H9 (cell line): ENCODE data around the gene HYAL2. TPM values are rescaled to one million over a fixed set of nuclear protein-coding genes. Genes with fewer than 3 reads are reported as not detected.

Experiments used
- DNase-seq: peaks from one replicate; pipeline ENCODE4 v3.0.0-alpha.2; 2017
- H2AFZ ChIP-seq: one replicate; pipeline ENCODE4 v1.6.1; 2013; ENCODE audit warnings: mild to moderate bottlenecking, low read length, control low read depth, moderate library complexity
- H2AK5ac ChIP-seq: 2 replicates; pipeline ENCODE4 v1.6.1; 2013; ENCODE audit warnings: low read length, control low read depth, mixed read lengths; ENCODE audit not compliant: insufficient read length
- H2BK120ac ChIP-seq: one replicate; pipeline ENCODE4 v1.6.1; 2013; ENCODE audit warnings: low read depth, mild to moderate bottlenecking, low read length, control low read depth, inconsistent platforms; ENCODE audit not compliant: poor library complexity, severe bottlenecking
- H2BK12ac ChIP-seq: 2 replicates; pipeline ENCODE4 v1.6.1; 2013; ENCODE audit warnings: low read length, control low read depth, mixed read lengths, low read depth; ENCODE audit not compliant: insufficient read length
- H2BK15ac ChIP-seq: 2 replicates; pipeline ENCODE4 v1.6.1; 2013; ENCODE audit warnings: low read depth, low read length, control low read depth
- H2BK20ac ChIP-seq: one replicate; pipeline ENCODE4 v1.6.1; 2013; ENCODE audit warnings: low read depth, mild to moderate bottlenecking, low read length, control low read depth, inconsistent platforms; ENCODE audit not compliant: poor library complexity, severe bottlenecking
- H2BK5ac ChIP-seq: 2 replicates; pipeline ENCODE4 v1.6.1; 2013; ENCODE audit warnings: low read length, control low read depth, mixed read lengths; ENCODE audit not compliant: insufficient read length
- H3K14ac ChIP-seq: 2 replicates; pipeline ENCODE4 v1.6.1; 2013; ENCODE audit warnings: low read length, control low read depth; ENCODE audit not compliant: insufficient read depth
- H3K18ac ChIP-seq: 2 replicates; pipeline ENCODE4 v1.6.1; 2013; ENCODE audit warnings: low read depth, mild to moderate bottlenecking, mixed read lengths, low read length, control low read depth; ENCODE audit not compliant: insufficient read length
- H3K23ac ChIP-seq: 2 replicates; pipeline ENCODE4 v1.6.1; 2013; ENCODE audit warnings: low read length, control low read depth, mixed read lengths, low read depth; ENCODE audit not compliant: insufficient read length
- H3K23me2 ChIP-seq: 2 replicates; pipeline ENCODE4 v1.6.1; 2013; ENCODE audit warnings: low read depth, mild to moderate bottlenecking, mixed read lengths, low read length, control low read depth; ENCODE audit not compliant: insufficient read length, poor library complexity, severe bottlenecking
- H3K27ac ChIP-seq: 2 replicates; pipeline ENCODE4 v1.5.1; 2013; ENCODE audit warnings: low read length, control low read depth, mixed read lengths, low read depth; ENCODE audit not compliant: insufficient read length
- H3K27me3 ChIP-seq: 2 replicates; pipeline ENCODE4 v1.6.1; 2013; ENCODE audit warnings: low read length, control low read depth, inconsistent platforms; ENCODE audit not compliant: insufficient read depth
- H3K4ac ChIP-seq: 2 replicates; pipeline ENCODE4 v1.6.1; 2013; ENCODE audit warnings: low read depth, mild to moderate bottlenecking, control low read depth, inconsistent platforms, low read length, moderate library complexity
- H3K4me1 ChIP-seq: 2 replicates; pipeline ENCODE4 v1.6.1; 2013; ENCODE audit warnings: low read length, control low read depth, inconsistent platforms; ENCODE audit not compliant: insufficient read depth
- H3K4me2 ChIP-seq: 2 replicates; pipeline ENCODE4 v1.6.1; 2013; ENCODE audit warnings: low read length, control low read depth, mixed read lengths; ENCODE audit not compliant: insufficient read length, insufficient read depth
- H3K56ac ChIP-seq: 2 replicates; pipeline ENCODE4 v1.6.1; 2013; ENCODE audit warnings: low read depth, mild to moderate bottlenecking, mixed read lengths, low read length, control low read depth; ENCODE audit not compliant: insufficient read length
- H3K79me1 ChIP-seq: 2 replicates; pipeline ENCODE4 v1.6.1; 2013; ENCODE audit warnings: low read depth, mild to moderate bottlenecking, moderate library complexity, low read length, control low read depth, inconsistent platforms; ENCODE audit not compliant: insufficient read depth, poor library complexity, severe bottlenecking
- H3K79me2 ChIP-seq: 2 replicates; pipeline ENCODE4 v1.6.1; 2013; ENCODE audit warnings: low read length, control low read depth, inconsistent platforms; ENCODE audit not compliant: insufficient read depth
- H3K9ac ChIP-seq: 2 replicates; pipeline ENCODE4 v1.6.1; 2013; ENCODE audit warnings: low read length, control low read depth, mixed read lengths; ENCODE audit not compliant: insufficient read length; ENCODE audit errors: extremely low read depth
- H3K9me3 ChIP-seq: one replicate; pipeline ENCODE4 v1.6.1; 2013; ENCODE audit warnings: low read depth, low read length, inconsistent platforms; ENCODE audit not compliant: control insufficient read depth
- H3T11ph ChIP-seq: one replicate; pipeline ENCODE4 v1.6.1; 2013; ENCODE audit warnings: mild to moderate bottlenecking, low read length, control low read depth, inconsistent platforms
- H4K20me1 ChIP-seq: one replicate; pipeline ENCODE4 v1.6.1; 2013; ENCODE audit not compliant: control insufficient read depth, insufficient read length, insufficient read depth
- H4K5ac ChIP-seq: 2 replicates; pipeline ENCODE4 v1.6.1; 2013; ENCODE audit warnings: low read depth, mild to moderate bottlenecking, mixed read lengths, low read length, control low read depth; ENCODE audit not compliant: insufficient read length
- H4K8ac ChIP-seq: replicated peaks from 2 replicates; pipeline ENCODE4 v1.6.1; 2013; ENCODE audit warnings: low read length, control low read depth, mixed read lengths, low read depth; ENCODE audit not compliant: insufficient read length
- H4K91ac ChIP-seq: 2 replicates; pipeline ENCODE4 v1.6.1; 2013; ENCODE audit warnings: low read depth, mild to moderate bottlenecking, moderate library complexity, mixed read lengths, low read length, control low read depth; ENCODE audit not compliant: insufficient read length
- H3K27ac Mint-ChIP-seq, 3 experiments: 2 replicates in 2 of 3; 3 replicates in 1 of 3; pipeline ENCODE4 v1.8.0; 2020 to 2021; ENCODE audit warnings: mixed read lengths in 3 of 3, mild to moderate bottlenecking in 1 of 3, moderate library complexity in 1 of 3
- H3K27me3 Mint-ChIP-seq: 2 replicates; pipeline ENCODE4 v1.8.0; 2021; ENCODE audit warnings: low read depth, mild to moderate bottlenecking, moderate library complexity, mixed read lengths
- H3K36me3 Mint-ChIP-seq, 3 experiments: 2 replicates in 2 of 3; 3 replicates in 1 of 3; pipeline ENCODE4 v1.8.0; 2020 to 2021; ENCODE audit warnings: low read depth in 3 of 3, mixed read lengths in 3 of 3; ENCODE audit not compliant: insufficient read depth in 1 of 3
- H3K4me1 Mint-ChIP-seq, 2 experiments: 2 replicates each; pipeline ENCODE4 v1.8.0; 2020; ENCODE audit warnings: mixed read lengths in 2 of 2
- H3K4me3 Mint-ChIP-seq, 2 experiments: 2 replicates in 1 of 2; 3 replicates in 1 of 2; pipeline ENCODE4 v1.8.0; 2020 to 2021; ENCODE audit warnings: mild to moderate bottlenecking in 2 of 2, mixed read lengths in 2 of 2, moderate library complexity in 1 of 2
- H3K9me3 Mint-ChIP-seq, 2 experiments: 2 replicates in 1 of 2; 3 replicates in 1 of 2; pipeline ENCODE4 v1.8.0; 2020; ENCODE audit warnings: mild to moderate bottlenecking in 2 of 2, mixed read lengths in 2 of 2, moderate library complexity in 1 of 2
- total RNA-seq: library from RNA; stranded (reverse); gene quantifications from 2 replicates; pipeline ENCODE4 v1.2.1, GENCODE V29; 2021
- TF ChIP-seq, protein P1 (sequence below): fragments of 200-600 bp; sonication (generic); conservative IDR thresholded peaks from 3 replicates; pipeline ENCODE4 v1.8.0; 2021; ENCODE audit warnings: antibody characterized with exemption, mild to moderate bottlenecking

Gene HYAL2
- total RNA-seq, 1 experiment from 2014 or later = 51.9 TPM

DNA sequence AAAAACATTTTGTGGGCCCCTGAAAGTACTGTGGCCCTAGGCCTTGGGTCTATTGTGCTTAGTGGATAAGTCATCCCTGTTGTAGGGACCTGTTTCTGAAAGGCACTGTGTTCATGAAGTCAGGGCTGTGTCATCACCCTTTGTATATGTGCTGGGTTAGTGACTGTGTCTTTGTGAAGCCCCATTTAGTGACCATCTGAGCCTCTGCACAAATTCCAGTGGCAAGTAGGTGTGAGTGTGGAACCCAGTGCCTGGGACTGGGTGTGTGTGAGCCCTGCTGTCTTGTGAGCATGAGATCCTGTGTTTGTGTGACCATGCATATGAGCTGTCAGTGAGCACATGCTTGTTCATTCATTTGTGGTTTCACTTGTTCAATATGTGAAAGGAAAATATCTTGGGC lies 17.9 kb downstream of the HYAL2 start:
- H3K14ac ChIP-seq = no peak overlapping the region
- no peak for DNase-seq
- Mint-ChIP-seq H3K27ac (no peak overlapping the region), H3K9me3 (peaks cover 30 to 36% of the 10 kb centered on the region in 2 experiments), H3K36me3 (peaks cover 2 to 9% (median 3%) of the 10 kb centered on the region in 3 experiments), H3K4me1 (peaks cover 19 to 22% of the 10 kb centered on the region in 2 experiments), H3K4me3 (no peak overlapping the region), H3K27me3 (peaks cover 6% of the 10 kb centered on the region)
- no peak overlapping the region for H2BK20ac ChIP-seq
- H4K5ac ChIP-seq = no peak overlapping the region
- no peak overlapping the region for H3K18ac ChIP-seq
- no peak overlapping the region for H3T11ph ChIP-seq
- H2BK15ac ChIP-seq = 0 out of 2 replicates have a peak overlapping the region, but pooled peaks have one; percentile 1
- H2AFZ ChIP-seq = no peak overlapping the region
- no peaks in the 10 kb centered on the region for H4K20me1 ChIP-seq
- TF ChIP-seq, protein P1, sequence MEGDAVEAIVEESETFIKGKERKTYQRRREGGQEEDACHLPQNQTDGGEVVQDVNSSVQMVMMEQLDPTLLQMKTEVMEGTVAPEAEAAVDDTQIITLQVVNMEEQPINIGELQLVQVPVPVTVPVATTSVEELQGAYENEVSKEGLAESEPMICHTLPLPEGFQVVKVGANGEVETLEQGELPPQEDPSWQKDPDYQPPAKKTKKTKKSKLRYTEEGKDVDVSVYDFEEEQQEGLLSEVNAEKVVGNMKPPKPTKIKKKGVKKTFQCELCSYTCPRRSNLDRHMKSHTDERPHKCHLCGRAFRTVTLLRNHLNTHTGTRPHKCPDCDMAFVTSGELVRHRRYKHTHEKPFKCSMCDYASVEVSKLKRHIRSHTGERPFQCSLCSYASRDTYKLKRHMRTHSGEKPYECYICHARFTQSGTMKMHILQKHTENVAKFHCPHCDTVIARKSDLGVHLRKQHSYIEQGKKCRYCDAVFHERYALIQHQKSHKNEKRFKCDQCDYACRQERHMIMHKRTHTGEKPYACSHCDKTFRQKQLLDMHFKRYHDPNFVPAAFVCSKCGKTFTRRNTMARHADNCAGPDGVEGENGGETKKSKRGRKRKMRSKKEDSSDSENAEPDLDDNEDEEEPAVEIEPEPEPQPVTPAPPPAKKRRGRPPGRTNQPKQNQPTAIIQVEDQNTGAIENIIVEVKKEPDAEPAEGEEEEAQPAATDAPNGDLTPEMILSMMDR = no peak
- no peak overlapping the region for H3K56ac ChIP-seq
- no peaks in the 10 kb centered on the region for H3K79me2 ChIP-seq
- no peaks in the 10 kb centered on the region for H3K23me2 ChIP-seq
- H3K9ac ChIP-seq = no peak overlapping the region
- H2BK12ac ChIP-seq = no peak overlapping the region
- H3K4ac ChIP-seq = no peak overlapping the region
- H2BK5ac ChIP-seq = no peak overlapping the region
- no peak overlapping the region for H2BK120ac ChIP-seq
- H3K4me1 ChIP-seq = no peaks in the 10 kb centered on the region
- H2AK5ac ChIP-seq = no peak overlapping the region
- no peaks in the 10 kb centered on the region for H3K79me1 ChIP-seq
- H3K27ac ChIP-seq = no peak overlapping the region
- no peak overlapping the region for H3K23ac ChIP-seq
- H4K91ac ChIP-seq = no peak overlapping the region
- H4K8ac ChIP-seq = no peak overlapping the region
- no peak overlapping the region for H3K4me2 ChIP-seq
- H3K27me3 ChIP-seq = no peaks in the 10 kb centered on the region
- no peaks in the 10 kb centered on the region for H3K9me3 ChIP-seq
